ENCODE measurements around the gene FSTL5. TPM values are rescaled to one million over a fixed set of nuclear protein-coding genes. Genes with fewer than 3 reads are reported as not detected.

Gene FSTL5
- total RNA-seq, 1 donor from 2014 or later: not detected

GRCh38 chr4:161680146-161680545, 483.7 kb downstream of the FSTL5 start:
- DNase-seq (ENCODE audit: low read depth): no peak
- no peak for TF ChIP-seq CTCF (IDR thresholded peaks at IDR 0.05; ENCODE audit: insufficient read depth, low read length, severe bottlenecking)
- no peak overlapping the region for H3K4me3 ChIP-seq (ENCODE audit: low read depth, low read length)
- no peaks in the 10 kb centered on the region for H3K27me3 ChIP-seq (ENCODE audit: control insufficient read depth, insufficient read depth, low read length)
- FAIRE-seq: no peak
- no peaks in the 10 kb centered on the region for H3K36me3 ChIP-seq (ENCODE audit: control insufficient read depth, insufficient read depth, low read length)

GRCh38 chr4:161664740-161665139, 499.1 kb downstream of the FSTL5 start:
- Histone ChIP-seq H3K27me3 (ENCODE audit: control insufficient read depth, insufficient read depth, low read length) (no peaks in the 10 kb centered on the region), H3K36me3 (ENCODE audit: control insufficient read depth, insufficient read depth, low read length) (no peaks in the 10 kb centered on the region), H3K4me3 (ENCODE audit: low read depth, low read length) (no peak overlapping the region)
- TF ChIP-seq CTCF (IDR thresholded peaks at IDR 0.05; ENCODE audit: insufficient read depth, low read length, severe bottlenecking): no peak
- DNase-seq (ENCODE audit: low read depth) (no peak), FAIRE-seq (no peak)

GRCh38 chr4:161663844-161664243, 500.0 kb downstream of the FSTL5 start:
- no peak for TF ChIP-seq CTCF (IDR thresholded peaks at IDR 0.05; ENCODE audit: insufficient read depth, low read length, severe bottlenecking)
- Histone ChIP-seq H3K27me3 (ENCODE audit: control insufficient read depth, insufficient read depth, low read length) (no peaks in the 10 kb centered on the region), H3K36me3 (ENCODE audit: control insufficient read depth, insufficient read depth, low read length) (no peaks in the 10 kb centered on the region), H3K4me3 (ENCODE audit: low read depth, low read length) (no peak overlapping the region)
- FAIRE-seq (no peak), DNase-seq (ENCODE audit: low read depth) (no peak)

- H3K36me3 ChIP-seq (ENCODE audit: control insufficient read depth, insufficient read depth, low read length): no peaks in the 10 kb centered on the region
- TF ChIP-seq CTCF (IDR thresholded peaks at IDR 0.05; ENCODE audit: insufficient read depth, low read length, severe bottlenecking): no peak
- FAIRE-seq: no peak
- no peak overlapping the region for H3K4me3 ChIP-seq (ENCODE audit: low read depth, low read length)
- DNase-seq (ENCODE audit: low read depth): no peak
- H3K27me3 ChIP-seq (ENCODE audit: control insufficient read depth, insufficient read depth, low read length): no peaks in the 10 kb centered on the region
Measured at GRCh38 chr4:161658676-161659075, 505.1 kb downstream of the FSTL5 start.

- DNase-seq (ENCODE audit: low read depth) (no peak), FAIRE-seq (no peak)
- TF ChIP-seq CTCF (IDR thresholded peaks at IDR 0.05; ENCODE audit: insufficient read depth, low read length, severe bottlenecking): no peak
- no peak overlapping the region for H3K4me3 ChIP-seq (ENCODE audit: low read depth, low read length)
- no peaks in the 10 kb centered on the region for H3K27me3 ChIP-seq (ENCODE audit: control insufficient read depth, insufficient read depth, low read length)
- no peaks in the 10 kb centered on the region for H3K36me3 ChIP-seq (ENCODE audit: control insufficient read depth, insufficient read depth, low read length)
Measured at GRCh38 chr4:161657616-161658015, 506.2 kb downstream of the FSTL5 start.

- no peak for TF ChIP-seq CTCF (IDR thresholded peaks at IDR 0.05; ENCODE audit: insufficient read depth, low read length, severe bottlenecking)
- FAIRE-seq: no peak
- Histone ChIP-seq H3K36me3 (ENCODE audit: control insufficient read depth, insufficient read depth, low read length) (no peaks in the 10 kb centered on the region), H3K27me3 (ENCODE audit: control insufficient read depth, insufficient read depth, low read length) (no peaks in the 10 kb centered on the region), H3K4me3 (ENCODE audit: low read depth, low read length) (no peak overlapping the region)
- no peak for DNase-seq (ENCODE audit: low read depth)
Measured at GRCh38 chr4:161656594-161656993, 507.2 kb downstream of the FSTL5 start.

Measured in bronchial epithelial cell (primary cell).